MM.1S (cell line): ENCODE data around the gene DMTF1.

Experiments
- DNase-seq: peaks from one replicate; pipeline ENCODE4 v3.0.0-alpha.2; 2015
- H2AFZ ChIP-seq: fragments of 300-600 bp; sonication (generic); 2 replicates; pipeline ENCODE4 v1.6.0; 2016; ENCODE audit warnings: antibody characterized with exemption, low read length
- H3F3A ChIP-seq: fragments of 300-600 bp; sonication (generic); 2 replicates; pipeline ENCODE4 v1.6.1; 2016; ENCODE audit warnings: mild to moderate bottlenecking, antibody characterized with exemption, low read length, moderate library complexity, mixed read lengths; ENCODE audit not compliant: insufficient read depth
- H3K27ac ChIP-seq: fragments of 300-600 bp; sonication (generic); 2 replicates; pipeline ENCODE4 v1.5.1; 2016; ENCODE audit warnings: mild to moderate bottlenecking, low read length
- H3K27me3 ChIP-seq: fragments of 300-600 bp; sonication (generic); replicated peaks from 2 replicates; pipeline ENCODE4 v1.6.0; 2016; ENCODE audit warnings: low read length; ENCODE audit not compliant: insufficient read depth
- H3K36me3 ChIP-seq: fragments of 300-600 bp; sonication (generic); replicated peaks from 2 replicates; pipeline ENCODE4 v1.6.1; 2016; ENCODE audit warnings: mild to moderate bottlenecking, low read length, mixed read lengths; ENCODE audit not compliant: insufficient read depth
- H3K4me1 ChIP-seq: fragments of 300-600 bp; sonication (generic); 2 replicates; pipeline ENCODE4 v1.6.1; 2016; ENCODE audit warnings: low read length, mixed read lengths
- H3K4me2 ChIP-seq: fragments of 300-600 bp; sonication (generic); 2 replicates; pipeline ENCODE4 v1.6.0; 2016; ENCODE audit warnings: low read depth, low read length
- H3K4me3 ChIP-seq: fragments of 300-600 bp; sonication (generic); 2 replicates; pipeline ENCODE4 v1.5.1; 2016; ENCODE audit warnings: low read length, mixed read lengths
- H3K79me2 ChIP-seq: fragments of 300-600 bp; sonication (generic); 2 replicates; pipeline ENCODE4 v1.6.1; 2016; ENCODE audit warnings: mixed run types, low read length, mixed read lengths
- H3K9ac ChIP-seq: fragments of 300-600 bp; sonication (generic); 2 replicates; pipeline ENCODE4 v1.6.1; 2016; ENCODE audit warnings: low read length, mixed read lengths
- H3K9me2 ChIP-seq: fragments of 300-600 bp; sonication (generic); replicated peaks from 2 replicates; pipeline ENCODE4 v1.6.1; 2016; ENCODE audit warnings: mild to moderate bottlenecking, low read length, mixed read lengths; ENCODE audit not compliant: insufficient read depth
- H3K9me3 ChIP-seq: fragments of 300-600 bp; sonication (generic); replicated peaks from 2 replicates; pipeline ENCODE4 v1.6.1; 2016; ENCODE audit warnings: mild to moderate bottlenecking, low read length, mixed read lengths; ENCODE audit not compliant: insufficient read depth
- H4K20me1 ChIP-seq: fragments of 300-600 bp; sonication (generic); 2 replicates; pipeline ENCODE4 v1.6.1; 2016; ENCODE audit warnings: mild to moderate bottlenecking, low read length, moderate library complexity, mixed read lengths; ENCODE audit not compliant: insufficient read depth
- CTCF ChIP-seq: fragments of 300-600 bp; sonication (generic); IDR thresholded peaks from 2 replicates; pipeline ENCODE4 v1.5.1; 2016; ENCODE audit warnings: antibody characterized with exemption, low read length, mixed read lengths
- EZH2 ChIP-seq: fragments of 300-600 bp; sonication (generic); optimal IDR thresholded peaks from 2 replicates; pipeline ENCODE3; 2017; ENCODE audit warnings: low read depth, mild to moderate bottlenecking, antibody characterized with exemption, low read length, mixed read lengths
- EZH2phosphoT487 ChIP-seq: fragments of 300-600 bp; sonication (generic); IDR thresholded peaks from 2 replicates; pipeline ENCODE4 v1.6.1; 2018; ENCODE audit warnings: antibody characterized with exemption, low read length

DMTF1 gene

GRCh38 chr7:87131771-87132170 is 20.5 kb upstream of the DMTF1 start:
- Histone ChIP-seq H3K9me2 (no peaks in the 10 kb centered on the region), H4K20me1 (no peaks in the 10 kb centered on the region), H3K9me3 (no peaks in the 10 kb centered on the region), H3K27me3 (peaks cover 39% of the 10 kb centered on the region), H3K9ac (no peak overlapping the region), H3K79me2 (no peaks in the 10 kb centered on the region), H3K27ac (no peak overlapping the region), H3F3A (peaks cover 6% of the 10 kb centered on the region), H3K4me3 (no peak overlapping the region), H3K4me1 (peaks cover 16% of the 10 kb centered on the region), H2AFZ (no peak overlapping the region), H3K36me3 (no peaks in the 10 kb centered on the region), H3K4me2 (no peak overlapping the region)
- TF ChIP-seq CTCF (no peak), EZH2 (no peak), EZH2phosphoT487 (no peak)
- DNase-seq, result no peak

GRCh38 chr7:87137271-87137670 is 15.0 kb upstream of the DMTF1 start:
- H3K79me2 ChIP-seq, result no peaks in the 10 kb centered on the region
- H3K27ac ChIP-seq, result no peak overlapping the region
- DNase-seq, result no peak
- no peaks in the 10 kb centered on the region for H3K9me3 ChIP-seq
- H2AFZ ChIP-seq, result no peak overlapping the region
- no peaks in the 10 kb centered on the region for H4K20me1 ChIP-seq
- H3K36me3 ChIP-seq, result no peaks in the 10 kb centered on the region
- H3F3A ChIP-seq, result no peaks in the 10 kb centered on the region
- no peak for TF ChIP-seq EZH2
- no peak for TF ChIP-seq CTCF
- no peak for TF ChIP-seq EZH2phosphoT487
- H3K4me3 ChIP-seq, result no peak overlapping the region
- H3K9me2 ChIP-seq, result no peaks in the 10 kb centered on the region
- no peaks in the 10 kb centered on the region for H3K27me3 ChIP-seq
- H3K4me2 ChIP-seq, result no peak overlapping the region
- no peak overlapping the region for H3K9ac ChIP-seq
- no peaks in the 10 kb centered on the region for H3K4me1 ChIP-seq

- no peak for TF ChIP-seq EZH2
- TF ChIP-seq EZH2phosphoT487, result no peak
- no peak for TF ChIP-seq CTCF
- Histone ChIP-seq H3K4me2 (no peak overlapping the region), H3K9me3 (no peaks in the 10 kb centered on the region), H3K9me2 (no peaks in the 10 kb centered on the region), H3K36me3 (no peaks in the 10 kb centered on the region), H3K27me3 (no peaks in the 10 kb centered on the region), H4K20me1 (no peaks in the 10 kb centered on the region), H3K4me3 (no peak overlapping the region), H3K79me2 (no peaks in the 10 kb centered on the region), H3K4me1 (peaks cover 11% of the 10 kb centered on the region), H2AFZ (no peak overlapping the region), H3K27ac (no peak overlapping the region), H3K9ac (no peak overlapping the region), H3F3A (peaks cover 10% of the 10 kb centered on the region)
- no peak for DNase-seq
Observed at GRCh38 chr7:87139514-87139913, 12.7 kb upstream of the DMTF1 start.
